GM06990 (cell line): ENCODE measurements around the gene VAV1.

Source experiments
- DNase-seq: peaks from one replicate; pipeline ENCODE4 v3.0.0-alpha.2; 2011; ENCODE audit not compliant: insufficient read length; ENCODE audit errors: extremely low read depth
- H3K27me3 ChIP-seq: replicated peaks from 2 replicates; pipeline ENCODE4 v1.6.0; 2011; ENCODE audit warnings: low read length; ENCODE audit not compliant: control insufficient read depth, insufficient read depth
- H3K36me3 ChIP-seq: 2 replicates; pipeline ENCODE4 v1.5.1; 2011; ENCODE audit warnings: low read length; ENCODE audit not compliant: control insufficient read depth, insufficient read depth
- H3K4me3 ChIP-seq: replicated peaks from 2 replicates; pipeline ENCODE4 v1.5.1; 2011; ENCODE audit warnings: low read depth, mild to moderate bottlenecking, control low read depth, low read length
- TF ChIP-seq, protein P1 (sequence below): IDR thresholded peaks from 2 replicates; pipeline ENCODE4 v1.5.1; 2011; ENCODE audit warnings: low read length, control low read depth, mild to moderate bottlenecking, inconsistent platforms; ENCODE audit not compliant: insufficient read depth, poor library complexity, severe bottlenecking

Gene VAV1

DNA sequence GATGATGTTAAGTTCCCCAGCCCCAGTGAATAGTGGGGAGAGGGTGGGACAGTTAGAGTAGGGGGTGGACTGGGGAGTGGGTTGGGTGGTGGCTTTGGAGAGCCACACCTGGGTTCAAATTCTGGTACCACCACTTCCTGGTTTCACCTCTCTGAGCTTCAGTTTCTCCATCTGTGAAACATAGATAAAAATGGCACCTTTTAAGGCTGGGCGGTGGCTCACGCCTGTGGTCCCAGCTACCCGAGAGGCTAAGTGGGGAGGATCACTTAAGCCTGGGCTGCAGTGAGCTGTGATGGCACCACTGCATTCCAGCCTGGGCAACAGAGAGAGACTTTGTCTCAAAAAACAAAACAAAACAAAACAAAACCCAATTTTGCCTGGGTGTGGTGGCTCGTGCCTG, 5.9 kb downstream of the VAV1 start:
- TF ChIP-seq, protein P1, sequence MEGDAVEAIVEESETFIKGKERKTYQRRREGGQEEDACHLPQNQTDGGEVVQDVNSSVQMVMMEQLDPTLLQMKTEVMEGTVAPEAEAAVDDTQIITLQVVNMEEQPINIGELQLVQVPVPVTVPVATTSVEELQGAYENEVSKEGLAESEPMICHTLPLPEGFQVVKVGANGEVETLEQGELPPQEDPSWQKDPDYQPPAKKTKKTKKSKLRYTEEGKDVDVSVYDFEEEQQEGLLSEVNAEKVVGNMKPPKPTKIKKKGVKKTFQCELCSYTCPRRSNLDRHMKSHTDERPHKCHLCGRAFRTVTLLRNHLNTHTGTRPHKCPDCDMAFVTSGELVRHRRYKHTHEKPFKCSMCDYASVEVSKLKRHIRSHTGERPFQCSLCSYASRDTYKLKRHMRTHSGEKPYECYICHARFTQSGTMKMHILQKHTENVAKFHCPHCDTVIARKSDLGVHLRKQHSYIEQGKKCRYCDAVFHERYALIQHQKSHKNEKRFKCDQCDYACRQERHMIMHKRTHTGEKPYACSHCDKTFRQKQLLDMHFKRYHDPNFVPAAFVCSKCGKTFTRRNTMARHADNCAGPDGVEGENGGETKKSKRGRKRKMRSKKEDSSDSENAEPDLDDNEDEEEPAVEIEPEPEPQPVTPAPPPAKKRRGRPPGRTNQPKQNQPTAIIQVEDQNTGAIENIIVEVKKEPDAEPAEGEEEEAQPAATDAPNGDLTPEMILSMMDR: no peak
- H3K27me3 ChIP-seq: no peaks in the 10 kb centered on the region
- H3K4me3 ChIP-seq: no peak overlapping the region
- peaks cover 3% of the 10 kb centered on the region for H3K36me3 ChIP-seq
- DNase-seq: no peak

- H3K4me3 ChIP-seq: no peak overlapping the region
- TF ChIP-seq, protein P1: no peak
Measured at GRCh38 chr19:6779206-6779605, 6.7 kb downstream of the VAV1 start.

GRCh38 chr19:6787393-6787792, 14.9 kb downstream of the VAV1 start:
- TF ChIP-seq, protein P1: no peak
- Histone ChIP-seq H3K36me3 (peaks cover 2% of the 10 kb centered on the region), H3K4me3 (no peak overlapping the region), H3K27me3 (no peaks in the 10 kb centered on the region)
- DNase-seq: no peak

More at GRCh38 chr19:6779206-6779605, 6.7 kb downstream of the VAV1 start:
- DNase-seq: no peak
- Histone ChIP-seq H3K36me3 (peaks cover 4% of the 10 kb centered on the region), H3K27me3 (no peaks in the 10 kb centered on the region)

DNA sequence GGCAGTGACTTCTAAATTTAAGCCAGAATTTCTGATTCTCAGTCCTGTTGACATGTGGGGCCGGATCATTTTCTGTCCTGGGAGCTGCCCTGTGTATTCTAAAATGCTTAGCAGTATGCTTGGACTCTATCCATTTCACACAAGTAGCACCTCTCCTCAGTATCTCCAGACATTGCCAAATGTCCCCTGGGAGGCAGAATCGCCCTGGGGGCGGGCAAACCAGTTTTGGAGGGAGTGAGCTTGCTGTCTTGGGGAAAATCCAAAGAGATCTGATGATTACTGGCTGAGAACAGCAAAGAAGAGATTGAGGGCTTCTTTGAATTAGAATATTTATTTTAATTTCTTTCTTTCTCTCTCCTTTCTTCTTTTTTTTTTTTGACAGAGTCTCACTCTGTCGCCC, 16.4 kb downstream of the VAV1 start:
- DNase-seq: no peak
- Histone ChIP-seq H3K36me3 (peaks cover 2% of the 10 kb centered on the region), H3K27me3 (no peaks in the 10 kb centered on the region), H3K4me3 (no peak overlapping the region)
- TF ChIP-seq, protein P1: no peak

- TF ChIP-seq, protein P1: no peak
- no peak overlapping the region for H3K4me3 ChIP-seq
- no peak for DNase-seq
- H3K36me3 ChIP-seq: peaks cover 2% of the 10 kb centered on the region
- H3K27me3 ChIP-seq: no peaks in the 10 kb centered on the region
Measured at GRCh38 chr19:6790194-6791128, 18.0 kb downstream of the VAV1 start.
